ENCODE measurements around the gene LPP. TPM values are rescaled to one million over a fixed set of nuclear protein-coding genes. Genes with fewer than 3 reads are reported as not detected.

The LPP gene
- polyA plus RNA-seq, 1 donor (not counting 4 experiments of a cell fraction or from before 2014, with no cell fraction given) = 16.0 TPM

- H3K9me1 ChIP-seq (ENCODE audit: control insufficient read depth, extremely low read depth, insufficient read depth, low read length) = peaks cover 2% of the 10 kb centered on the region
- DNase-seq (ENCODE audit: low read depth, low spot score) = no peak
- no peak for TF ChIP-seq EZH2 (IDR thresholded peaks at IDR 0.05; ENCODE audit: low read length)
- TF ChIP-seq CTCF (optimal IDR thresholded peaks at IDR 0.05 in 1 of 3, IDR thresholded peaks at IDR 0.05 in 1 of 3, conservative IDR thresholded peaks at IDR 0.05 in 1 of 3; ENCODE audit: extremely low read depth in 1 of 3, insufficient read depth in 2 of 3, low read length in 3 of 3) = no peak
- no peaks in the 10 kb centered on the region for H3K79me2 ChIP-seq (ENCODE audit: control insufficient read depth, insufficient read depth, low read length)
- dilution Hi-C loops (cut with MboI; ENCODE audit: extremely low pct_ligation_motif_present, low sequenced_read_pairs) = no loop called here
- peaks cover 15% of the 10 kb centered on the region for H3K4me1 ChIP-seq (ENCODE audit: control insufficient read depth, extremely low read depth, insufficient read depth, low read length)
- H4K20me1 ChIP-seq (ENCODE audit: control insufficient read depth, extremely low read depth, insufficient read depth, low read length) = no peaks in the 10 kb centered on the region
- no peak overlapping the region for H3K4me2 ChIP-seq (ENCODE audit: control insufficient read depth, extremely low read depth, insufficient read depth, low read depth, low read length)
- no peaks in the 10 kb centered on the region for H3K36me3 ChIP-seq (ENCODE audit: control insufficient read depth in 2 of 2, extremely low read depth in 1 of 2, insufficient read depth in 2 of 2, low read length in 2 of 2)
- no peak overlapping the region for H3K4me3 ChIP-seq (ENCODE audit: control insufficient read depth in 2 of 3, extremely low read depth in 1 of 3, insufficient read depth in 2 of 3, low read depth in 1 of 3, low read length in 3 of 3)
- H3K27me3 ChIP-seq (ENCODE audit: control insufficient read depth, extremely low read depth, insufficient read depth, low read length) = no peaks in the 10 kb centered on the region
- no peaks in the 10 kb centered on the region for H3K9me3 ChIP-seq (ENCODE audit: control insufficient read depth, low read depth, low read length)
- no peak overlapping the region for H2AFZ ChIP-seq (ENCODE audit: control insufficient read depth, low read length)
- H3K27ac ChIP-seq (ENCODE audit: control insufficient read depth, insufficient read depth, low read length) = no peak overlapping the region
- no peak for FAIRE-seq
- no peak overlapping the region for H3K9ac ChIP-seq (ENCODE audit: control insufficient read depth, extremely low read depth, insufficient read depth, low read length)
These were observed 751.6 kb downstream of the LPP start for GRCh38 chr3:188905547-188905946.

- TF ChIP-seq EZH2 (IDR thresholded peaks at IDR 0.05; ENCODE audit: low read length) = no peak
- no peak overlapping the region for H3K4me2 ChIP-seq (ENCODE audit: control insufficient read depth, extremely low read depth, insufficient read depth, low read depth, low read length)
- H3K79me2 ChIP-seq (ENCODE audit: control insufficient read depth, insufficient read depth, low read length) = no peaks in the 10 kb centered on the region
- peak; percentile 23 for FAIRE-seq
- no peak overlapping the region for H3K4me3 ChIP-seq (ENCODE audit: control insufficient read depth in 2 of 3, extremely low read depth in 1 of 3, insufficient read depth in 2 of 3, low read depth in 1 of 3, low read length in 3 of 3)
- DNase-seq (ENCODE audit: low read depth, low spot score) = no peak
- no peaks in the 10 kb centered on the region for H4K20me1 ChIP-seq (ENCODE audit: control insufficient read depth, extremely low read depth, insufficient read depth, low read length)
- no peaks in the 10 kb centered on the region for H3K36me3 ChIP-seq (ENCODE audit: control insufficient read depth in 2 of 2, extremely low read depth in 1 of 2, insufficient read depth in 2 of 2, low read length in 2 of 2)
- peaks cover 10% of the 10 kb centered on the region for H3K4me1 ChIP-seq (ENCODE audit: control insufficient read depth, extremely low read depth, insufficient read depth, low read length)
- no peaks in the 10 kb centered on the region for H3K27me3 ChIP-seq (ENCODE audit: control insufficient read depth, extremely low read depth, insufficient read depth, low read length)
- no peak overlapping the region for H3K9ac ChIP-seq (ENCODE audit: control insufficient read depth, extremely low read depth, insufficient read depth, low read length)
- no peaks in the 10 kb centered on the region for H3K9me3 ChIP-seq (ENCODE audit: control insufficient read depth, low read depth, low read length)
- dilution Hi-C loops (cut with MboI; ENCODE audit: extremely low pct_ligation_motif_present, low sequenced_read_pairs) = no loop called here
- H2AFZ ChIP-seq (ENCODE audit: control insufficient read depth, low read length) = peak overlapping the region; percentile 49
- H3K9me1 ChIP-seq (ENCODE audit: control insufficient read depth, extremely low read depth, insufficient read depth, low read length) = peaks cover 2% of the 10 kb centered on the region
- H3K27ac ChIP-seq (ENCODE audit: control insufficient read depth, insufficient read depth, low read length) = no peak overlapping the region
These were observed 752.3 kb downstream of the LPP start for GRCh38 chr3:188906236-188906635.

Measured in keratinocyte (primary cell).